Forelimb muscle (tissue), 1 donor: ENCODE results near the gene PIAS1. TPM values are rescaled to one million over a fixed set of nuclear protein-coding genes. Genes with fewer than 3 reads are reported as not detected.
"Not testable (repeated sequence)": the region's sequence is repeated elsewhere in the genome, so short reads cannot be mapped to it uniquely, and the experiment has no call there.

Source experiments
- DNase-seq: peaks from one replicate; pipeline ENCODE4 v3.0.0-alpha.2; 2013; ENCODE audit warnings: low read depth
- polyA plus RNA-seq: library from polyadenylated mRNA; unstranded; fragments of 120-200 nt; gene quantifications from one replicate; pipeline ENCODE4 v1.2.1, GENCODE V29; 2013; ENCODE audit not compliant: insufficient read length

Gene PIAS1
- polyA plus RNA-seq, 1 donor = 31.8 TPM

- DNase-seq = no peak
Measured at GRCh38 chr15:68234060-68234459, 179.9 kb downstream of the PIAS1 start.

GRCh38 chr15:68234520-68234919, 180.4 kb downstream of the PIAS1 start:
- not testable (repeated sequence) for DNase-seq

- DNase-seq = no peak
Measured at GRCh38 chr15:68235022-68235421, 180.9 kb downstream of the PIAS1 start.

- DNase-seq = no peak
Measured at GRCh38 chr15:68239025-68239424, 184.9 kb downstream of the PIAS1 start.

- no peak for DNase-seq
Measured at GRCh38 chr15:68241088-68241935, 187.2 kb downstream of the PIAS1 start.

Other genes starting within 250 kb of the PIAS1 start
- gene SKOR1, start 228.8 kb upstream of the PIAS1 start, polyA plus RNA-seq = 0.47 TPM
- gene RNU6-1, start 214.3 kb upstream of the PIAS1 start, polyA plus RNA-seq = not detected
- gene CALML4, start 151.0 kb downstream of the PIAS1 start, polyA plus RNA-seq = 8.7 TPM
- 19.5 TPM for gene CLN6, start 175.4 kb downstream of the PIAS1 start, polyA plus RNA-seq
- 41.0 TPM for gene FEM1B, start 223.4 kb downstream of the PIAS1 start, polyA plus RNA-seq